H9 (cell line): ENCODE measurements around the gene MYH4. TPM values are rescaled to one million over a fixed set of nuclear protein-coding genes. Genes with fewer than 3 reads are reported as not detected.

Source experiments
- DNase-seq: peaks from one replicate; pipeline ENCODE4 v3.0.0-alpha.2; 2017
- H2AFZ ChIP-seq: one replicate; pipeline ENCODE4 v1.6.1; 2013; ENCODE audit warnings: mild to moderate bottlenecking, low read length, control low read depth, moderate library complexity
- H2AK5ac ChIP-seq: 2 replicates; pipeline ENCODE4 v1.6.1; 2013; ENCODE audit warnings: low read length, control low read depth, mixed read lengths; ENCODE audit not compliant: insufficient read length
- H2BK120ac ChIP-seq: one replicate; pipeline ENCODE4 v1.6.1; 2013; ENCODE audit warnings: low read depth, mild to moderate bottlenecking, low read length, control low read depth, inconsistent platforms; ENCODE audit not compliant: poor library complexity, severe bottlenecking
- H2BK12ac ChIP-seq: 2 replicates; pipeline ENCODE4 v1.6.1; 2013; ENCODE audit warnings: low read length, control low read depth, mixed read lengths, low read depth; ENCODE audit not compliant: insufficient read length
- H2BK15ac ChIP-seq: 2 replicates; pipeline ENCODE4 v1.6.1; 2013; ENCODE audit warnings: low read depth, low read length, control low read depth
- H2BK20ac ChIP-seq: one replicate; pipeline ENCODE4 v1.6.1; 2013; ENCODE audit warnings: low read depth, mild to moderate bottlenecking, low read length, control low read depth, inconsistent platforms; ENCODE audit not compliant: poor library complexity, severe bottlenecking
- H2BK5ac ChIP-seq: 2 replicates; pipeline ENCODE4 v1.6.1; 2013; ENCODE audit warnings: low read length, control low read depth, mixed read lengths; ENCODE audit not compliant: insufficient read length
- H3K14ac ChIP-seq: 2 replicates; pipeline ENCODE4 v1.6.1; 2013; ENCODE audit warnings: low read length, control low read depth; ENCODE audit not compliant: insufficient read depth
- H3K18ac ChIP-seq: 2 replicates; pipeline ENCODE4 v1.6.1; 2013; ENCODE audit warnings: low read depth, mild to moderate bottlenecking, mixed read lengths, low read length, control low read depth; ENCODE audit not compliant: insufficient read length
- H3K23ac ChIP-seq: 2 replicates; pipeline ENCODE4 v1.6.1; 2013; ENCODE audit warnings: low read length, control low read depth, mixed read lengths, low read depth; ENCODE audit not compliant: insufficient read length
- H3K23me2 ChIP-seq: 2 replicates; pipeline ENCODE4 v1.6.1; 2013; ENCODE audit warnings: low read depth, mild to moderate bottlenecking, mixed read lengths, low read length, control low read depth; ENCODE audit not compliant: insufficient read length, poor library complexity, severe bottlenecking
- H3K27ac ChIP-seq: 2 replicates; pipeline ENCODE4 v1.5.1; 2013; ENCODE audit warnings: low read length, control low read depth, mixed read lengths, low read depth; ENCODE audit not compliant: insufficient read length
- H3K27me3 ChIP-seq: 2 replicates; pipeline ENCODE4 v1.6.1; 2013; ENCODE audit warnings: low read length, control low read depth, inconsistent platforms; ENCODE audit not compliant: insufficient read depth
- H3K4ac ChIP-seq: 2 replicates; pipeline ENCODE4 v1.6.1; 2013; ENCODE audit warnings: low read depth, mild to moderate bottlenecking, control low read depth, inconsistent platforms, low read length, moderate library complexity
- H3K4me1 ChIP-seq: 2 replicates; pipeline ENCODE4 v1.6.1; 2013; ENCODE audit warnings: low read length, control low read depth, inconsistent platforms; ENCODE audit not compliant: insufficient read depth
- H3K4me2 ChIP-seq: 2 replicates; pipeline ENCODE4 v1.6.1; 2013; ENCODE audit warnings: low read length, control low read depth, mixed read lengths; ENCODE audit not compliant: insufficient read length, insufficient read depth
- H3K56ac ChIP-seq: 2 replicates; pipeline ENCODE4 v1.6.1; 2013; ENCODE audit warnings: low read depth, mild to moderate bottlenecking, mixed read lengths, low read length, control low read depth; ENCODE audit not compliant: insufficient read length
- H3K79me1 ChIP-seq: 2 replicates; pipeline ENCODE4 v1.6.1; 2013; ENCODE audit warnings: low read depth, mild to moderate bottlenecking, moderate library complexity, low read length, control low read depth, inconsistent platforms; ENCODE audit not compliant: insufficient read depth, poor library complexity, severe bottlenecking
- H3K79me2 ChIP-seq: 2 replicates; pipeline ENCODE4 v1.6.1; 2013; ENCODE audit warnings: low read length, control low read depth, inconsistent platforms; ENCODE audit not compliant: insufficient read depth
- H3K9ac ChIP-seq: 2 replicates; pipeline ENCODE4 v1.6.1; 2013; ENCODE audit warnings: low read length, control low read depth, mixed read lengths; ENCODE audit not compliant: insufficient read length; ENCODE audit errors: extremely low read depth
- H3K9me3 ChIP-seq: one replicate; pipeline ENCODE4 v1.6.1; 2013; ENCODE audit warnings: low read depth, low read length, inconsistent platforms; ENCODE audit not compliant: control insufficient read depth
- H3T11ph ChIP-seq: one replicate; pipeline ENCODE4 v1.6.1; 2013; ENCODE audit warnings: mild to moderate bottlenecking, low read length, control low read depth, inconsistent platforms
- H4K20me1 ChIP-seq: one replicate; pipeline ENCODE4 v1.6.1; 2013; ENCODE audit not compliant: control insufficient read depth, insufficient read length, insufficient read depth
- H4K5ac ChIP-seq: 2 replicates; pipeline ENCODE4 v1.6.1; 2013; ENCODE audit warnings: low read depth, mild to moderate bottlenecking, mixed read lengths, low read length, control low read depth; ENCODE audit not compliant: insufficient read length
- H4K8ac ChIP-seq: replicated peaks from 2 replicates; pipeline ENCODE4 v1.6.1; 2013; ENCODE audit warnings: low read length, control low read depth, mixed read lengths, low read depth; ENCODE audit not compliant: insufficient read length
- H4K91ac ChIP-seq: 2 replicates; pipeline ENCODE4 v1.6.1; 2013; ENCODE audit warnings: low read depth, mild to moderate bottlenecking, moderate library complexity, mixed read lengths, low read length, control low read depth; ENCODE audit not compliant: insufficient read length
- H3K27ac Mint-ChIP-seq, 3 experiments: 2 replicates in 2 of 3; 3 replicates in 1 of 3; pipeline ENCODE4 v1.8.0; 2020 to 2021; ENCODE audit warnings: mixed read lengths in 3 of 3, mild to moderate bottlenecking in 1 of 3, moderate library complexity in 1 of 3
- H3K27me3 Mint-ChIP-seq: 2 replicates; pipeline ENCODE4 v1.8.0; 2021; ENCODE audit warnings: low read depth, mild to moderate bottlenecking, moderate library complexity, mixed read lengths
- H3K36me3 Mint-ChIP-seq, 3 experiments: 2 replicates in 2 of 3; 3 replicates in 1 of 3; pipeline ENCODE4 v1.8.0; 2020 to 2021; ENCODE audit warnings: low read depth in 3 of 3, mixed read lengths in 3 of 3; ENCODE audit not compliant: insufficient read depth in 1 of 3
- H3K4me1 Mint-ChIP-seq, 2 experiments: 2 replicates each; pipeline ENCODE4 v1.8.0; 2020; ENCODE audit warnings: mixed read lengths in 2 of 2
- H3K4me3 Mint-ChIP-seq, 2 experiments: 2 replicates in 1 of 2; 3 replicates in 1 of 2; pipeline ENCODE4 v1.8.0; 2020 to 2021; ENCODE audit warnings: mild to moderate bottlenecking in 2 of 2, mixed read lengths in 2 of 2, moderate library complexity in 1 of 2
- H3K9me3 Mint-ChIP-seq, 2 experiments: 2 replicates in 1 of 2; 3 replicates in 1 of 2; pipeline ENCODE4 v1.8.0; 2020; ENCODE audit warnings: mild to moderate bottlenecking in 2 of 2, mixed read lengths in 2 of 2, moderate library complexity in 1 of 2
- CTCF ChIP-seq: fragments of 200-600 bp; sonication (generic); conservative IDR thresholded peaks from 3 replicates; pipeline ENCODE4 v1.8.0; 2021; ENCODE audit warnings: antibody characterized with exemption, mild to moderate bottlenecking
- total RNA-seq: library from RNA; stranded (reverse); gene quantifications from 2 replicates; pipeline ENCODE4 v1.2.1, GENCODE V29; 2021

MYH4 gene
- total RNA-seq, 1 experiment from 2014 or later: not detected

- H3K4ac ChIP-seq: no peak overlapping the region
- no peak overlapping the region for H3K27ac Mint-ChIP-seq
- no peak overlapping the region for H3K4me2 ChIP-seq
- no peaks in the 10 kb centered on the region for H3K27me3 ChIP-seq
- H2BK120ac ChIP-seq: no peak overlapping the region
- H3K27ac ChIP-seq: no peak overlapping the region
- no peak overlapping the region for H2AK5ac ChIP-seq
- no peak overlapping the region for H2BK5ac ChIP-seq
- no peak for TF ChIP-seq CTCF
- H4K91ac ChIP-seq: no peak overlapping the region
- H4K5ac ChIP-seq: no peak overlapping the region
- no peaks in the 10 kb centered on the region for H3K23me2 ChIP-seq
- no peaks in the 10 kb centered on the region for H3K4me1 ChIP-seq
- H3K36me3 Mint-ChIP-seq: no peaks in the 10 kb centered on the region
- H2BK20ac ChIP-seq: no peak overlapping the region
- no peak for DNase-seq
- no peaks in the 10 kb centered on the region; the same call in none of the 2 replicates for H3K27me3 Mint-ChIP-seq
- H3K79me1 ChIP-seq: no peaks in the 10 kb centered on the region
- no peak overlapping the region for H3K23ac ChIP-seq
- H3K56ac ChIP-seq: no peak overlapping the region
- H3K4me3 Mint-ChIP-seq: no peak overlapping the region
- H3K14ac ChIP-seq: no peak overlapping the region
- no peaks in the 10 kb centered on the region for H4K20me1 ChIP-seq
- no peak overlapping the region for H3T11ph ChIP-seq
- no peak overlapping the region for H2AFZ ChIP-seq
- H3K18ac ChIP-seq: no peak overlapping the region
- no peak overlapping the region for H3K9ac ChIP-seq
- no peak overlapping the region for H2BK15ac ChIP-seq
- H2BK12ac ChIP-seq: no peak overlapping the region
- no peaks in the 10 kb centered on the region for H3K9me3 ChIP-seq
- no peak overlapping the region for H4K8ac ChIP-seq
- no peaks in the 10 kb centered on the region for H3K9me3 Mint-ChIP-seq
- no peaks in the 10 kb centered on the region for H3K4me1 Mint-ChIP-seq
- H3K79me2 ChIP-seq: no peaks in the 10 kb centered on the region
Measured at GRCh38 chr17:10403589-10403988, 65.8 kb downstream of the MYH4 start.
